ENCODE measurements around the gene MRPS23.

DNA sequence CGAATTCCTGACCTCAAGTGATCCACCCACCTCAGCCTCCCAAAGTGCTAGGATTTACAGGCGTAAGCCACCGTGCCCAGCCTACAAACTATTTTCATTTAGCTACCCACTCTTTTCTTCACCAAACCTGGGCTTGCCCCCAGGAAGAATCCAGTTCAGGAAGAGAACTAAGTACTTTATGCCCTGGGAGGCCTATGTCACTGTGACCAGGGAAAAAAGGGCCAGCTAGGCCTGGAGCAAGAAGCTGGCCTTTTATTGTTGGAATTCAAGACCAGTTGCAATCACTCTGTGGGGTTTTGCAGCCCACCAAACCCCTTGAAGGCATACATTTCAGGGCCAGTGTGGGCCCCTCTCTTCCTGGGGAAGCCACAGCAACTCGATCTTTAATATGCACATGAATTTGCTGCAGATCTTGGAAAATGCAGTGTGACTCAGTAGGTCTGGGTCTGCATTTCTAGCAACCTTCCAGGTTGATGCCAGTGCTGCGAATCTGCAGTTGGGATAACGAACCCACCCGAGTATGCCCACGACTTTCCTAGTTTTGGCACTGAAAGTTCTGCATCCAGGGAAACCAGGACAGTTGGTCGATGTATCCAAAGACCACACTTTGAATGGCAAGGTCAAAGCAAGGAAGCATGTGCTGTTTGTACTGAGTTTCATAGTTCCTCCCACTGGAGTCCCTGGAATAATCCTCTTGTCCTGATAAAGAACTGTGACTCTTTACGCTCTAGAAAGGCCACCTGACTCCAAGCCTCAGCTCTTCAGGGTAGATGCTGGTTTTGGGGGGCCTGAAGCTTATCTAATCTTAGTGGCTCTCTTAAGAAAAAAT lies 7.2 kb upstream of the MRPS23 start:
- TF ChIP-seq, protein P1, sequence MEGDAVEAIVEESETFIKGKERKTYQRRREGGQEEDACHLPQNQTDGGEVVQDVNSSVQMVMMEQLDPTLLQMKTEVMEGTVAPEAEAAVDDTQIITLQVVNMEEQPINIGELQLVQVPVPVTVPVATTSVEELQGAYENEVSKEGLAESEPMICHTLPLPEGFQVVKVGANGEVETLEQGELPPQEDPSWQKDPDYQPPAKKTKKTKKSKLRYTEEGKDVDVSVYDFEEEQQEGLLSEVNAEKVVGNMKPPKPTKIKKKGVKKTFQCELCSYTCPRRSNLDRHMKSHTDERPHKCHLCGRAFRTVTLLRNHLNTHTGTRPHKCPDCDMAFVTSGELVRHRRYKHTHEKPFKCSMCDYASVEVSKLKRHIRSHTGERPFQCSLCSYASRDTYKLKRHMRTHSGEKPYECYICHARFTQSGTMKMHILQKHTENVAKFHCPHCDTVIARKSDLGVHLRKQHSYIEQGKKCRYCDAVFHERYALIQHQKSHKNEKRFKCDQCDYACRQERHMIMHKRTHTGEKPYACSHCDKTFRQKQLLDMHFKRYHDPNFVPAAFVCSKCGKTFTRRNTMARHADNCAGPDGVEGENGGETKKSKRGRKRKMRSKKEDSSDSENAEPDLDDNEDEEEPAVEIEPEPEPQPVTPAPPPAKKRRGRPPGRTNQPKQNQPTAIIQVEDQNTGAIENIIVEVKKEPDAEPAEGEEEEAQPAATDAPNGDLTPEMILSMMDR (IDR thresholded peaks at IDR 0.05 in 8 of 11, conservative IDR thresholded peaks at IDR 0.05 in 3 of 11): no peak
- no peak for TF ChIP-seq POLR2A (IDR thresholded peaks at IDR 0.05)
